Mesendoderm (in vitro differentiated cells): ENCODE results near the gene RAB15.

ENCODE experiments used
- DNase-seq: peaks from one replicate; pipeline ENCODE4 v3.0.0; 2013
- H2AK5ac ChIP-seq: 2 replicates; pipeline ENCODE4 v1.6.1; 2013; ENCODE audit warnings: low read length, inconsistent platforms
- H2BK120ac ChIP-seq: 2 replicates; pipeline ENCODE4 v1.6.1; 2013; ENCODE audit warnings: low read depth, mild to moderate bottlenecking, low read length, moderate library complexity, mixed read lengths
- H2BK15ac ChIP-seq: replicated peaks from 2 replicates; pipeline ENCODE4 v1.6.1; 2013; ENCODE audit warnings: low read depth, mild to moderate bottlenecking, moderate library complexity
- H2BK5ac ChIP-seq: 2 replicates; pipeline ENCODE4 v1.6.1; 2013; ENCODE audit warnings: low read length, inconsistent platforms
- H3K18ac ChIP-seq: 2 replicates; pipeline ENCODE4 v1.6.1; 2013; ENCODE audit warnings: mild to moderate bottlenecking, low read length, mixed read lengths
- H3K23ac ChIP-seq: one replicate; pipeline ENCODE4 v1.6.1; 2013; ENCODE audit warnings: low read length
- H3K27ac ChIP-seq: 2 replicates; pipeline ENCODE4 v1.5.1; 2013; ENCODE audit warnings: low read depth, mild to moderate bottlenecking, inconsistent platforms, low read length, moderate library complexity
- H3K27me3 ChIP-seq: 2 replicates; pipeline ENCODE4 v1.6.1; 2013; ENCODE audit warnings: low read length, control low read depth, mild to moderate bottlenecking, inconsistent platforms; ENCODE audit not compliant: insufficient read depth, poor library complexity
- H3K36me3 ChIP-seq: 2 replicates; pipeline ENCODE4 v1.6.1; 2013; ENCODE audit warnings: low read length, inconsistent platforms; ENCODE audit not compliant: control insufficient read depth, insufficient read depth
- H3K4ac ChIP-seq: one replicate; pipeline ENCODE4 v1.6.1; 2013; ENCODE audit warnings: low read depth, mild to moderate bottlenecking, low read length, moderate library complexity
- H3K4me1 ChIP-seq: 2 replicates; pipeline ENCODE4 v1.6.1; 2013; ENCODE audit warnings: low read depth, low read length, inconsistent platforms; ENCODE audit not compliant: control insufficient read depth
- H3K4me2 ChIP-seq: 2 replicates; pipeline ENCODE4 v1.6.1; 2013; ENCODE audit warnings: low read length
- H3K4me3 ChIP-seq: 2 replicates; pipeline ENCODE4 v1.5.1; 2013; ENCODE audit warnings: mild to moderate bottlenecking, low read length
- H3K56ac ChIP-seq: one replicate; pipeline ENCODE4 v1.6.1; 2013; ENCODE audit warnings: low read length
- H3K79me1 ChIP-seq: 2 replicates; pipeline ENCODE4 v1.6.1; 2013; ENCODE audit warnings: low read length, inconsistent platforms
- H3K79me2 ChIP-seq: 2 replicates; pipeline ENCODE4 v1.6.1; 2013; ENCODE audit warnings: mild to moderate bottlenecking, low read length; ENCODE audit not compliant: control insufficient read depth, insufficient read depth
- H3K9ac ChIP-seq: 2 replicates; pipeline ENCODE4 v1.6.1; 2013; ENCODE audit warnings: low read length, inconsistent platforms
- H4K5ac ChIP-seq: one replicate; pipeline ENCODE4 v1.6.1; 2013; ENCODE audit warnings: low read length
- H4K8ac ChIP-seq: one replicate; pipeline ENCODE4 v1.6.1; 2013; ENCODE audit warnings: low read depth, mild to moderate bottlenecking, control low read depth, low read length, moderate library complexity
- WGBS: extraction: QIAGEN DNeasy Blood & Tissue Kit; methylation state at CpG from one replicate; pipeline ENCODE4 v1.1.7; 2013; ENCODE audit warnings: low lambda C conversion rate, missing lambda C conversion rate; ENCODE audit not compliant: insufficient coverage; ENCODE audit errors: extremely low coverage; 5-methylcytosine and 5-hydroxymethylcytosine counted together

The RAB15 gene

DNA sequence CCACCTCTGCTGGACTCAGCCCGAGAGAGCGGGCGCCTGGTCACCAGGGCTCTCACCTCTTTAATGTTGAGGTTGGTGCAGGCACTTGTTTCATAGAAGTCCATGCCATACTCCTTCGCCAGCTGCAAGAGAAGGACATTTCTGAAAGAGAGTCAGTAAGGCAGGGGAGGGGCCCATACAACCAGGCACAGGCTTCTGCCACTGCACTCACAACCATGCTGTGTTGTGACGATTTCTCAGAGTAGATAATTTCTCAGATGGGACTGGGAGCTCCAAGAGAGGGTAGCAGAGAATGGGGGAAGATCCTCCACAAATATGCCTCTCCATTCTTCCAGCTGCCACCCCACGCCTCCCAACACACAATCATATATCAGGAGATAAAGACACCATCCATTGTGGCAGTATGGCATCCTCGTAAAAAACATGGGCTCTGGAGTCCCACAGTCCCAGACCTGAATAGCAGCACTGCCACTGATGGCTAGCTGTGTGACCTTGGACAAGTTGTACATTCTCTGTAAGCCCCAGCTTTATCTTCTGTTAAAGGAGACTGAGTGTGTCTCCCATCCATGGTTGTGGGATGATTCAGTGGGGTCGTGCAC is 23.4 kb downstream of the RAB15 start:
- no peak overlapping the region for H2BK15ac ChIP-seq
- no peak overlapping the region for H2BK120ac ChIP-seq
- no peak overlapping the region for H2BK5ac ChIP-seq
- no peak overlapping the region for H4K5ac ChIP-seq
- no CpG with 5 or more reads among the region's 8 CpGs for WGBS
- no peak overlapping the region for H3K4me3 ChIP-seq
- H3K23ac ChIP-seq: no peak overlapping the region
- no peak overlapping the region for H3K4me2 ChIP-seq
- no peak overlapping the region for H3K18ac ChIP-seq
- H3K79me1 ChIP-seq: peaks cover 2% of the 10 kb centered on the region
- no peaks in the 10 kb centered on the region for H3K4me1 ChIP-seq
- H2AK5ac ChIP-seq: no peak overlapping the region
- H3K36me3 ChIP-seq: peaks cover 24% of the 10 kb centered on the region
- peaks cover 2% of the 10 kb centered on the region for H3K79me2 ChIP-seq
- no peak overlapping the region for H3K27ac ChIP-seq
- H3K4ac ChIP-seq: no peak overlapping the region
- H3K27me3 ChIP-seq: no peaks in the 10 kb centered on the region
- no peak overlapping the region for H4K8ac ChIP-seq
- no peak for DNase-seq
- H3K9ac ChIP-seq: no peak overlapping the region
- H3K56ac ChIP-seq: no peak overlapping the region

DNA sequence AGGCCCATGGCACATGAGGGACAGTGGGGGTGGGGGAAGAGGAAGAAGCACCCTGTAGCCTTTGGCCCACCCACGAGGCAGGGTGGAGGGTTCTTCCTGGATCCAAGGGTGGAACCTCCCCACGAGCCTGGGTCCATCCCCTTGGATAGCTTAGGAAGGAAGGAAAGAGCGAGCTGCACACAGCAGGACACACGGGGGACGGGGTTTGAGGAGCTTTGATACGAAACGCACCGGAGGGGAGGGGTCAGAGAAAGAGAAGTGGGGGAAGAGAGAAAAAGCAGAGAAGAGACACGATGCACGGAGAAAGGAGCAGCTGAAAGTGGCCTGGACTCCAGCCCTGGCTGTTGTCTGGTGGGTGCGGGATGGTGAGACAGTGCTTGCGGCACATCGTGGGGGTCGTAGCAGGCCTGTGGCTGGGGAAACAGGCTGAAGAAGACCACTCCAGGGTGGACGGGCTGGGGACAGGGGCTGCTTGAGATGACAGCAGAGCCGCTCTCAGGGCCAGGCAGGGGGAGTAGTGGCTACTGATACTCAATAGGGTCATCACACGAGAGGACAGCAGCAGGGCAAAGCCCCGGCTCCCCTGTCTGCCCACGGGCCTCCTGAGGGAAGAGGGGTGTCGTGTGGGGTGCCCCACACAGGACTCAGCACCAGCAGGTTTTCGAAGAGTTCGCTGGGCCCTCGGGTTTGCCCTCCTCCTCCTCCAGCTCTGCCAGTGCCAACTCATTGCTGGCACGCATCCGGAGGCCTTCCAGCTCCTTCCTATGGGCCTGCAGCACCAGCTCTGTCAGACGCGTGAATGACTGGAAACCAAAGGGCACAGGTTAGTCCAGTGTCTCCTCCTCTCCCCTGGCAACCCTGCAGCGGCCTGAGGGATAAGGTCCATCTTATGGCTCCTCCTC is 24.2 kb downstream of the RAB15 start:
- Histone ChIP-seq H3K56ac (no peak overlapping the region), H2BK120ac (no peak overlapping the region), H3K4me2 (no peak overlapping the region), H2AK5ac (no peak overlapping the region), H2BK5ac (no peak overlapping the region), H3K27me3 (no peaks in the 10 kb centered on the region), H3K79me1 (no peaks in the 10 kb centered on the region), H3K18ac (no peak overlapping the region), H3K4ac (no peak overlapping the region), H4K5ac (no peak overlapping the region), H3K79me2 (no peaks in the 10 kb centered on the region), H3K36me3 (peaks cover 21% of the 10 kb centered on the region), H3K4me1 (no peaks in the 10 kb centered on the region), H4K8ac (no peak overlapping the region), H3K23ac (no peak overlapping the region), H3K4me3 (no peak overlapping the region), H3K9ac (no peak overlapping the region), H2BK15ac (no peak overlapping the region), H3K27ac (no peak overlapping the region)
- no CpG with 5 or more reads among the region's 28 CpGs for WGBS
- no peak for DNase-seq

DNA sequence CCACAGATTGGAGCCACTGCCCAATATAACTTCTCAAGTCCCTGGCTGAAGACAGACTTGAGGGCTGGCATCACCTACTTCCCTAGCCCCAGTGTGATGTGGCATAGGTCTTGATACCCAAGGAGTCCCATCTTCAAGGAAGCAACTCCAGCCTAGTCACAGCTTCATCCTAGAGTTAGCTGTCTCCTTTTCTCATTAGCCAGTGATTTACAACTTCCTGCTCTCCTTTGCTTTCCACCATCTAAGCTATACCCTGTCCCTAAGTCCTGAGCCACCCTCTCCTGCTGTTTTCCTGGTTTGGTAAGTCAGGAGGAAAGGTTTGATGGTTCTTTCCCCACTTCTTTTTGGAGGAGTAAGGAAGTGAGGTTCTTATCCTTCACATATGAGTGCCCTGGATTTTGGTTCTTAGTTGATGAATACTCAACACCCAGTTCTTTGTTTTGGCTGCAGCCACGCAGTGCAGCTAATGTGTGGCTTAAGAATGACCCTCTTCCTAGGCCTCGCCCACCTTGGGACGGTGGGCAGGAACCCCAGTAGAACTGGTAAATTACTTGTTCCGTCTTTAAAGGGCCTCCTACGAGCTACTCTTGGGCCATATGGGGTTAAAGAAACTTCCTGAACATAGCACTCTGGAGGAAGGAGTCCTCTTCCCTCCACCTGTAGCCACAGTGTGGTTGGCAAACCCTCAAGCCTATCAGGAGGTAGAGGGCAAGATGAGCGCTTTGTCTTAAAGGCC is 25.7 kb downstream of the RAB15 start:
- no peak overlapping the region for H3K18ac ChIP-seq
- H3K23ac ChIP-seq: no peak overlapping the region
- WGBS: no CpG with 5 or more reads among the region's 6 CpGs

DNA sequence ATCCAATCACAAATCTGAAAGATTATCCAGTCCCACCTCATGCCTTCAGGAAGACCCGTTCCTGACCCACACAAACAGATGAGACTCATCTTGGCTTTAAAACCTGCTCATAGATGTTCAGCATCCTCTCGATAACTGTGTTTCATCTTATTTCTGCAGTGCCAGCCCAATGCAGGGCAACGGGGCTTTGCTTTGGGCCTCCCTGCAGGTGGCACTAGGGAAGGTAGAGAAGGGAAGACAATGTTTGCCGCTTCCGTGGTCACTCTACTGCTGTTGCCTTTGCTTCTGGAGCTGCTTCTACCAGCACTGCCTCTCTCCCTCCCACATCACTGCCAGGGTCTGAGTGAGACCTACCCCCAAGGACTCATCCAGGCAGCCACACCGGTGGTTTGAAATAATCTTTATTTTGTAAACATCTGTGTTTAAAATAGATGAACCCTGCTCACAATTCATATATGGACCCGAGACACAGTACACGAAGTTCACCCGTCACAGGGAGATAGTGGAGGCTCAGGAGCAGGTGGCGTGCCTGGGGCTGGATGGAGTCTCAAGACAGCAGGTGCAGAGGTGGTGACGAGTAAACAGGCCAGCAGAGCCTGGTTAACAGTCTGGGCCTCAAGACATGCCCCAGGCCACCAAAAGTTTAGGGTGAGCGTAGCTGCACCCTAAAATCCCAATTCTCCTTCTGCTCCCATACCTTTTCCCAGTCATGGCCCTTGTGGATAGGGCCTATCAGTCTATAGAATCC is 26.5 kb downstream of the RAB15 start:
- no CpG with 5 or more reads among the region's 12 CpGs for WGBS
- Histone ChIP-seq H3K36me3 (peaks cover 7% of the 10 kb centered on the region), H3K27ac (no peak overlapping the region)

More for the DNA sequence above, 25.7 kb downstream of the RAB15 start:
- no peak for DNase-seq
- no peak overlapping the region for H2BK5ac ChIP-seq
- H3K9ac ChIP-seq: no peak overlapping the region
- H3K4ac ChIP-seq: no peak overlapping the region
- H3K27me3 ChIP-seq: no peaks in the 10 kb centered on the region
- H3K79me1 ChIP-seq: no peaks in the 10 kb centered on the region
- H2AK5ac ChIP-seq: no peak overlapping the region
- H4K5ac ChIP-seq: no peak overlapping the region
- H3K36me3 ChIP-seq: peaks cover 14% of the 10 kb centered on the region
- H4K8ac ChIP-seq: no peak overlapping the region
- no peak overlapping the region for H3K56ac ChIP-seq
- H3K27ac ChIP-seq: no peak overlapping the region
- H2BK120ac ChIP-seq: no peak overlapping the region
- H2BK15ac ChIP-seq: no peak overlapping the region
- no peak overlapping the region for H3K4me3 ChIP-seq
- H3K79me2 ChIP-seq: no peaks in the 10 kb centered on the region
- H3K4me2 ChIP-seq: no peak overlapping the region
- no peaks in the 10 kb centered on the region for H3K4me1 ChIP-seq

DNA sequence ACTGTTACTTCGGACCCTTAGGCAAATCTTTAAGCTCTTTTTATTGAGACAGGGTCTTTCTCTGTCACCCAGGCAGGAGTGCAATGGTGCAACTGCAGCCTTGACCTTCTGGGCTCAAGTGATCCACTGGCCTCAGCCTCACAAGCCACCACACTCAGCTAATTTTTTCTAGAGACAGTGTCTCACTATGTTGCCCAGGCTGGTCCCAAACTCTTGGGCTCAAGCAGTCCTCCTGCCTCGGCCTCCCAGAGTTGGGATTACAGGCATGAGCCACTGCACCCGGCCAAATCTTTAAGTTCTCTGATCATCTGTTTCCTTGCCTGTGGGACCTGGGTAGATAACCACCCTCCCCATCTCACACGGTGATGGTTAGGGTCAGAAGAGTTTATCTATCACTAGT is 27.3 kb downstream of the RAB15 start:
- Histone ChIP-seq H3K27me3 (no peaks in the 10 kb centered on the region), H3K23ac (no peak overlapping the region), H3K4me2 (no peak overlapping the region), H3K9ac (no peak overlapping the region), H3K27ac (no peak overlapping the region), H2BK120ac (no peak overlapping the region), H3K36me3 (peaks cover 4% of the 10 kb centered on the region), H2BK15ac (no peak overlapping the region), H2BK5ac (no peak overlapping the region), H4K5ac (no peak overlapping the region), H3K56ac (no peak overlapping the region), H2AK5ac (no peak overlapping the region), H3K79me2 (no peaks in the 10 kb centered on the region), H4K8ac (no peak overlapping the region), H3K18ac (no peak overlapping the region), H3K4me1 (no peaks in the 10 kb centered on the region), H3K4ac (no peak overlapping the region), H3K4me3 (no peak overlapping the region), H3K79me1 (no peaks in the 10 kb centered on the region)
- WGBS: no CpG with 5 or more reads among the region's 4 CpGs
- DNase-seq: no peak

More for the DNA sequence above, 26.5 kb downstream of the RAB15 start:
- H4K5ac ChIP-seq: no peak overlapping the region
- no peak overlapping the region for H2BK120ac ChIP-seq
- H4K8ac ChIP-seq: no peak overlapping the region
- H3K79me2 ChIP-seq: no peaks in the 10 kb centered on the region
- H2BK15ac ChIP-seq: no peak overlapping the region
- no peak overlapping the region for H3K18ac ChIP-seq
- no peak overlapping the region for H3K4me3 ChIP-seq
- no peak overlapping the region for H2BK5ac ChIP-seq
- no peak overlapping the region for H3K56ac ChIP-seq
- H3K23ac ChIP-seq: no peak overlapping the region
- H3K9ac ChIP-seq: no peak overlapping the region
- no peak overlapping the region for H3K4me2 ChIP-seq
- no peaks in the 10 kb centered on the region for H3K79me1 ChIP-seq
- no peak overlapping the region for H3K4ac ChIP-seq
- no peaks in the 10 kb centered on the region for H3K27me3 ChIP-seq
- no peak overlapping the region for H2AK5ac ChIP-seq
- H3K4me1 ChIP-seq: no peaks in the 10 kb centered on the region
- DNase-seq: no peak
